HG03045 (cell line): Measurements from ENCODE around the gene RALGAPA1.
"Not testable (repeated sequence)": the region's sequence is repeated elsewhere in the genome, so short reads cannot be mapped to it uniquely, and the experiment has no call there.

Source experiments
- ATAC-seq: cut with Tn5 transposase; IDR thresholded peaks from one replicate; pipeline ENCODE4 v1.9.1; 2021; ENCODE audit warnings: mild to moderate bottlenecking, moderate library complexity; ENCODE audit not compliant: unreplicated experiment

RALGAPA1 gene

DNA sequence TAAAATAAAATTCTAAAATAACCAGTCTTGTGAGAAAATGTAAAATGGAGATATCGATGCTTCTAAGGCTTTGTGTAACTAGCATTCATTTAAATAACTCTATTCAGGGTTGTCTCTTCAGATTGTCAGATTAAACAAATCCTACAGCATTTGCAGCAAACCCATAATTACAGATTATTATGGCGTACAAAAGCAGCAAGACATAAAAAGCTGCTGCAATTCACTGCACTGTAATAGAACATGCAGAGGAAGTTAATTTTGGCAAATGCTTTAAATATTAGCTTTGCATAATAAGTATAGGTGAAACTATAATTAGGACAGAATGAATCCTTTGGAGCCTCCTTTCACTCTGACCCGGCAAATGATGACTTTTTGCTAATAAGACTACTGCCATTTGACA lies 176.8 kb downstream of the RALGAPA1 start:
- no peak for ATAC-seq

DNA sequence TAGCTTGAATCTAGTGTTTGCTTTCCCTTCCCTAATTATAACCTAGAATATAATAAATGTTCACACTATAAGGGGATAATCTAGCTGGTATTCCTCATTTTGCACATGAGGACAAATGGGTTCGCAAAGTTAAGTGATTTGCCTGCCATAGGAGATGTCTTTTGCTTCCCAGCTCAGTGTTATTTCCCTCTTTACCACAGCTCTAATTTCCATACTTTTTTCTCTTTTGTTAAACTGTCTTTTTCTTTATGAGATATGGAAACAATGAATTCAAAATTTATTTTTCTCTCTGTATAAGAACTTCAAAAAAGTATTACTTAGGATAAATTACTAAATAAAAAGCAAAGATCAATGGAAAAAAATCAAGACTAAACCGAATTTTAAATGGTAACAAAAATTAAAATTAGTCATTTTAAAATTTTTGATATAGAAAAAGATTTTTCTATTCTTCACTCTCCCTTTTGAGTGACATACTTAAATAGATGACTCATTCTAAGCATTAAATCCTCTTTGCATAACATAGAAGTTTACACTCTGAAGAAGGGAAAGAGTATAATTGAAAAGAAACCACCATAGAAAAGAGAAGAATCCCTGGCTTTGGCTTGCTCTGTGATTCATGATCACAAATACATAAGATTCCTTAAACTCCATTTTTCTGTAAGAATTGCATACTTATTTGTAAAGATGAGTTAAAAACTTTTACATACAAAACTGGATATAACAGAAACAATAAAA lies 177.9 kb downstream of the RALGAPA1 start:
- ATAC-seq: no peak

DNA sequence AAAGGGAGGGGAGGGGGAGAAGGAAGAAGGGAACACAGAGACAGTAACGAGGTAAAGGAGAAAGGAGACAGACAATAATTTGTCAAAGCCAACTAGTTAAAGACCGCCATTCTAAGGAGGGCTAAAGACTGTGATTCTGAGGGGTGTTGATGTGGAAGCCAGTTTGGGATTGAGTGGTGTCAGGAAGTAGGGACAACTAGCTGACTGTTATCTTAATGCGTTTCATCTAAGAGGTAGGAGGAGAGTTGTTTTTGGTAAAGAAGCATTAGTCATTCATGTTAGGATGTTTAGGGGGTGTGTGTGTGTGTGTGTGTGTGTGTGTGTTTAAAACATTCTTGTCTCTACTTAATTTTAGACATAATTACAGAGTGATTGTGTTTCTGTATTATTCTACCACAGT lies 180.1 kb downstream of the RALGAPA1 start:
- no peak for ATAC-seq

DNA sequence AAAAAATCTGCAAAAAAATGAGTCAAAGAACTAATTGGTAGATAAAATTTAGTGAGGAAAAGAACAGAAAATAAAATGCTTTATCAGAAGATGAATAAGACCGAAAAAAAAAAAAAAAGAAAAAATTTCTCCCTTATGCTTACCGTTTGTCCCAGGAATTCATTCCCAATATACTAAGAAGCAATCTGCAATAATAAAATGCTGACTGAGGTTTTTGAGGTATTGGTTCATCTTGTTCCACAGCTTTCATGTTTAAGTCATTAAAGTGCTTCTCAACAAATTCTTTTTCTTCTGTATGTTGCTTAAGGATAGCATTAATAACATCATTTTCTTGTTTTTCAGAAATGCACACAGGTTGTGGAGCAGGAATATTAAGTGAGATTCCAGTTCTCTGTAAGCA lies 182.1 kb downstream of the RALGAPA1 start:
- ATAC-seq: not testable (repeated sequence)

DNA sequence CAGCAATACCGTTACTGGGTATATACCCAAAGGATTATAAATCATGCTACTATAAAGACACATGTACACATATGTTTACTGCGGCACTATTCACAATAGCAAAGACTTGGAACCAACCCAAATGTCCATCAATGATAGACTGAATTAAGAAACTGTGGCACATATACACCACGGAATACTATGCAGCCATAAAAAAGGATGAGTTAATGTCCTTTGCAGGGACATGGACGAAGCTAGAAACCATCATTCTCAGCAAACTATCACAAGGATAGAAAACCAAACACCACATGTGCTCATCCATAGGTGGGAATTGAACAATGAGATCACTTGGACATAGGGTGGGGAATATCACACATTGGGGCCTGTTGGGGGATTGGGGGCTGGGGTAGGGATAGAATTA lies 187.1 kb downstream of the RALGAPA1 start:
- not testable (repeated sequence) for ATAC-seq

DNA sequence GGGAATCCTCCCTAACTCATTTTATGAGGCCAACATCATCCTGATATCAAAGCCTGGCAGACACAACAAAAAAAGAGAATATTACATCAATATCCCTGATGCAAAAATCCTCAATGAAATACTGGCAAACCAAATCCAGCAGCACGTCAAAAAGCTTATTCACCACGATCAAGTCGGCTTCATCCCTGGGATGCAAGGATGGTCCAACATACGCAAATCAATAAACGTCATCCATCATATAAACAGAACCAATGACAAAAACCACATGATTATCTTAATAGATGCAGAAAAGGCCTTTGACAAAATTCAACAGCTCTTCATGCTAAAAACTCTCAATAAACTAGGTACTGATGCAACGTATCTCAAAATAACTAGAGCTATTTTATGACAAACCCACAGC lies 189.1 kb downstream of the RALGAPA1 start:
- not testable (repeated sequence) for ATAC-seq

DNA sequence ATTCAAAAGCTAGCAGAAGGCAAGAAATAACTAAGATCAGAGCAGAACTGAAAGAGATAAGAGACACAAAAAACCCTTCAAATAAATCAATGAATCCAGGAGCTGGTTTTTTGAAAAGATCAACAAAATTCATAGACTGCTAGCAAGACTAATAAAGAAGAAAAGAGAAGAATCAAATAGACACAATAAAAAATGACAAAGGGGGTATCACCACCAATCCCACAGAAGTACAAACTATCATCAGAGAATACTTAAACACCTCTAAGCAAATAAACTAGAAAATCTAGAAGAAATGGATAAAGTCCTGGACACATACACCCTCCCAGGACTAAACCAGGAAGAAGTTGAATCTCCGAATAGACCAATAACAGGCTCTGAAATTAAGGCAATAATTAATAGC lies 189.6 kb downstream of the RALGAPA1 start:
- not testable (repeated sequence) for ATAC-seq

DNA sequence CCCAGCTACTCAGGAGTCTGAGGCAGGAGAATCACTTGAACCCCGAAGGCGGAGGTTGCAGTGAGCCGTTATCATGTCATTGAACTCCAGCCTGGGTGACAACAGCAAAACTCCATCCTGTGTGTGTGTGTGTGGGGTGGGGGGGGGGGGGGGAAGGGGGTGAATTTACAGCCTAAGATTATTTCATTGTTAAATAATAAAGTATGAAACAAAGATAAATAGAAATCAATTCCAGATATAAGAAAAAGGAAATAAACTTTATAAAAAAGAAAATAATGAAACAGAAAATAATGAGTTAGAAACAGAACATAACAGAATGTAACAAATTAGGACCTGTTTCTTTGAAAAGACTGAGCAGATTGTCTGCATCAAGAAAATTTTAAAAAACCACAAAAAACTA lies 191.6 kb downstream of the RALGAPA1 start:
- ATAC-seq: no peak

DNA sequence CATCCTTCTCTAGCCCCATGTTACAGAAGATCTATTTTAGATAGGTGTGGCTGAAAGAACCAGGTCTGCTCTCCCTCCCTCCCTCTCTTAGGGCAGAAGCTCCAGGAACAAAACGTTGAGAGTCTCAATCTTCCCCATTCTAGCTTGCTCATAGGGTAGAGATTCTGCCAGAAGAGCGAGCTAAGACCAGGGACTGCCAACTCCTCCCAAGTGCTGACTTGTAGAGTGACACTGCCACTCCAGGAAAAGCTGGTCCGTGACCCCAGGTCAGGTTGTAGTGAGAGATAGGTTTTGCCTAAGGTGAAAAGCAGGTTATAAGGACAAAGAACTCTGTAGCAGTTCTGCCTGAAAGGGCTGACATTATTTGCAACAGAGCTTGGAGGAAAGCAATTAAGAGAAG lies 201.7 kb downstream of the RALGAPA1 start:
- no peak for ATAC-seq

DNA sequence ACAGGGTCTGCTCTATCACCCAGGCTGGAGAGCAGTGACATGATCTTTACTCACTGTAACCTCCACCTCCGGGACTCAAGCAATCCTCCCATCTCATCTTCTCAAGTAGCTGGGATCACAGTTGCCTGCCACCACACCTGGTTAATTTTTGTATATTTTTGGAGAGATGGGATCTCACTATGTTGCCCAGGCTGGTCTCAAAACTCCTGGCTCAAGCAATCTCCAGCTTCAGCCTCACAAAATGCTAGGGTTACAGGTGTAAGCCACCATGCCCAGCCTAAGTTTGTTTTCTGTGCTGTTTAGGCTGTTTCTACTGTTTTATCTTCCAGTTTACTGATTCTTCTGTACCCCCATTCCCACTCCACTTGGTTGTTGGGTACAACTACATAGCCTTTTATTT lies 208.8 kb downstream of the RALGAPA1 start:
- no peak for ATAC-seq

DNA sequence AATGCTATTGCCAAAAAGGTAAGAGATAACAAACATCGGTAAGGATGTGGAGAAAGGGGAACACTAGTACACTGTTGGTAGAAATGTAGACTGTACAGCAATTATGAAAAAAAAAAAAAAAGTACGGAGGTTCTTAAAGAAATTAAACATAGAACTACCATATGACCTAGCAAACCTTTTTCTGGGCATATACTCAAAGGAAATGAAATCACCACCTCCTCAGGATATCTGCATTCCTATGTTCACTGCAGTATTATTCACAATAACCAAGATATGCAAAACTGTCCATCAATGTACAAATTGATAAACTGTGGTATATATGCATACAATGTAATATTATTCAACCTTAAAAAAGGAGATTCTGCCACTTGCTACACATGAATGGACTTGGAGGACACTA lies 214.5 kb downstream of the RALGAPA1 start:
- ATAC-seq: no peak

DNA sequence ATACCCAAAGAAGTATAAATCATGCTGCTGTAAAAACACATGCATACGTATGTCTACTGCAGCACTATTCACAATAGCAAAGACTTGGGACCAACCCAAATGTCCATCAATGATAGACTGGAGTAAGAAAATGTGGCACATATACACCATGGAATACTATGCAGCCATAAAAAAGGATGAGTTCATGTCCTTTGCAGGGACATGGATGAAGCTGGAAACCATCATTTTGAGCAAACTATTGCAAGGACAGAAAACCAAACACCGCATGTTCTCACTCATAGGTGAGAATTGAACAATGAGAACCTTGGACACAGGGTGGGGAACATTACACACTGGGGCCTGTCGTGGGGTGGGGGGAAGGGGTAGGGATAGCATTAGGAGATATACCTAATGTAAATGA lies 221.7 kb downstream of the RALGAPA1 start:
- ATAC-seq: not testable (repeated sequence)

DNA sequence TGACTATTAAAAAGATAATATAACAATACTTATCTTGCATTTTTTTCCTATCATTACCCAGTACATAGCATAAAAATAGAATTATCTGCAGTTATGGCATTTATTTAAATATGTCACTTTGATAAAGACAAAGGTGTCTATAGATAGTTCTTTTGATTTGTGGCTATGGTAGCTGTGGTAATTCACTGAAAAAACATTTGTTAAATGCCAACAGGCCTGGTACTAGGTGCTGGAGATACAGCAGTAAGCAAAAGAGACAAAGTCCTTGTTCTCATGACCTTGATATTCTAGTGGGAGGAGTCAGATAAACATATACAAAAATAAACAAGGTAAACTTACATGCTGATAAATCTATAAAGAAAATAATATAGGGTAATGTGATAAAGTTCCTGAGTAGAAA lies 230.5 kb downstream of the RALGAPA1 start:
- ATAC-seq: no peak

DNA sequence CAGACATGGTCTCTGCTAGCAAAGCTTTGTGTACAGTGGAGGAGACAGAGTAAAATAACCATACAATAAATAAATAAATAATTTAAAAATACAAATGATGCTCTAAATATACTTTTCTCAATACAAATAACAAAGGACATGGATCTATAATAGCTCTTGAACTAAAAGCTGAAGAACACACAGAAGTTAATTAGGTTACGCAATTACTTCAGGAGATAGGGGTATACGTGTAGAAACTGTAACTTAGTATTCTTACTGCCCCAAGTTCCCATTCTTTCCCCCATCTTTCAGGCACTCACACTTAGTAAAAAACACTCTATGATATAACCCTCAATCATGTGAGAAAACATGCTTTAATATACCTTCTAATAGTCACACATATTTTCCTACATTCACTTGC lies 231.0 kb downstream of the RALGAPA1 start:
- no peak for ATAC-seq

DNA sequence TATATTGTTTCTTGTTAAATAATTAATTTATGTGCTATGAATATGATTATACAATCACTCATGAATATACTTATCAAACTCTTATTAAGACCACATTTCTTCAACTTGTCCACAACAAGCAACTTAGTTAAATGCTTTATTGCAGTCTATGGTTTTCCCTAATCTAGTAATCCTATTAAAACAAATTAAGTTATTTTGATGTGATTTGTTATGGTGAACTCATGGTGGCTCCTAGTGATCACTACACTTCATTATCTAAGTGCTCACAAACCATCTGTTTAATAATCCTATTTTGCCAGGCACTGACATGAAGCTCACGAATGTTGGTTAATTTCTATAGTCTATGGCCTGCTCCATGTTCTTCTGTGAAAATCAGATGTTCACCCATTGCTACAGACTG lies 232.2 kb downstream of the RALGAPA1 start:
- no peak for ATAC-seq

DNA sequence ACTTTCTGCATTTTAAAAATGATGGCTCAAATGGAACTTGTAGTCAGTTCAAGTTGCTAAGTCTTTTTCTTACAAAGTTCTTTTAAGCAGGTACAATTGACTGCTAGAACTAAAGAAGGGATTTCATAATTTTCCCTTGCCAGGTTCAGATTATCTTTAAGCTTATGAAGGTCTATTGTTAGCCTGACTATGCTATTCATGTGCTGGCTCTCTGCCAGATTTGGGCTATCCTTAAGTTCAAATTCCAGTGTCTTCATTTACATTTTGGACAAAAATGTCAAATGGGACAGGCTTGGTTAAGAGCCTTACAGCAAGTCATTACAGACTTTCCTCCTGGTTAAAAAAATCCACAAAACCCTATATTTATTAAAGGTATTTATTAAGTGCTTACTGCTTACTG lies 232.8 kb downstream of the RALGAPA1 start:
- ATAC-seq: no peak

DNA sequence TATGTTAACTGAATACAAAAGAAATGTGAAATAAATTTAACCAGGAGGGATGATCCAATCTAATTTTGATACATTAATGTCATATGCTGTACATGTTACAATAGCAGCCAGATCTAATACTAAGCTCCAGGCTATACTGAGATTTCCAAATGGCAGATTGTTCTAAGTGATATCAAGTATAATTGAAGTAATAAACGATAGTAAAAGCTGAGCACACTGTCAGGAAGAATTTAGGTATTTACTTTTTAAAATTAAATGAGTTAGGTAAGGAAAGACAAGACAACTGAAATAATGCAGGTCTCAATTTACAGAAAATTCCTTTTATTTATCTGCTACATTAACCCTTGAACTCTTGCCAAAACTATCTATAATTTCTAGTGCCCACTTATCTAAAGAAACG lies 235.2 kb downstream of the RALGAPA1 start:
- ATAC-seq: no peak

DNA sequence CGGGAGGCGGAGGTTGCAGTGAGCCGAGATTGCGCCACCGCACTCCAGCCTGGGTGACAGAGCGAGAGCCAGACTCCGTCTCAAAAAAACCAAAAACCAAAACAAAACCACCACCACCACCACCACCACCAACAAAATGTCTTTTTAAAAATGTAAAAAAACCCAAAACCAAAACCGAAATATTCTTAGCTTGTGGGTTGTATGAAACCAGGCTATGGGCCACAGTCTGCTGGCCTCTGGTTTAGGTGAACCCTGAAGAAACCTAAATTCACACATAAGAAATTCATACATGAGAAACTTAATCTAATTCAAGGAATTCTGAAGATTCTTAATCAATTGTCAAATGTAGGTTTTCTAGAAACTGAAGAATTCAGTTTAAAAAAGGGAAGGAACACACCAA lies 237.5 kb downstream of the RALGAPA1 start:
- no peak for ATAC-seq

DNA sequence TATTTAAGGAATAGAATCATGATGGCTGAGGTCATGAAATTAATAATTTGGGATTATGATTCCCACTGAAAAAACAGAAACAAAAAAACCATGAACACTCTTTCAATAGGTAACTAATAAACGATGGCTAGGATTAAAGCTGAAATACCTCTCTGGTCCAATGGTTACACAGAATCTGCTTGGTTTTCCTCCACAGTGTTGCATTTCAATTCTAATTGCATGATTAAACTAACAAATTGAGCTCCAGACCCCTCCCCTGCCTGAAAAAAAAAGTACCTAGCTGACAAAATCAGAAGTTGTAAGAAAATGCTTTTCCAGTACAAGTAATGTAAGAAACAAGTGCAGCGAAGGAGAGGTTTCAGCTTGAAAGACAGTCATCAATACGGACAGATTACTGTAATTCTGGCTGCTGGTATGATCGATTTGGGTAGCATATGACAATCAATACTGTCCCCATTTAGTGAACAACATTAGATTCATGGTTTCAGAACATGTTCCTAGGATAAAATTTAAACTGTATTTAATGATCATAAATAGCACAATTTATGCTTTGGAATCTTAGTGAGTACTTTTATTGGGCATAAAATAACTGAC lies 243.1 kb downstream of the RALGAPA1 start:
- ATAC-seq: no peak

DNA sequence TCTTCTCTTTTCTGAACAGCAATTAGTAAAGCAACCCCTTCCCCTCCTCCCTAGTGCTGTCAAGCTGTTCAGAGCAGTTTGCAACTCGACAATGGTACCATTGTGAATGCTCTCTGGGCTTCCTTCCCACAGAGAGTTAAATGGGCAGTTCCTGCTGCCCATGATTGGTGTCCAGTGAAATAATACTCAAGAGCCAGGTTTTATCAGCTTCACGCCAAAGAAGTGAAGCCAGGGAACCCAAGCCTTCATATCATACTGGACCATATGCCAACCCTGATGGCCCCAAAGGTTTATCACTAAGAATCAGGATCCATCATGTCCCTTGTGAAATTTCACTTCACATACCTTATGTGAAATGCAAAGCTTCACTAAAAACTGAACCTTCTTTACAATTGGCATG lies 250.4 kb downstream of the RALGAPA1 start:
- no peak for ATAC-seq

DNA sequence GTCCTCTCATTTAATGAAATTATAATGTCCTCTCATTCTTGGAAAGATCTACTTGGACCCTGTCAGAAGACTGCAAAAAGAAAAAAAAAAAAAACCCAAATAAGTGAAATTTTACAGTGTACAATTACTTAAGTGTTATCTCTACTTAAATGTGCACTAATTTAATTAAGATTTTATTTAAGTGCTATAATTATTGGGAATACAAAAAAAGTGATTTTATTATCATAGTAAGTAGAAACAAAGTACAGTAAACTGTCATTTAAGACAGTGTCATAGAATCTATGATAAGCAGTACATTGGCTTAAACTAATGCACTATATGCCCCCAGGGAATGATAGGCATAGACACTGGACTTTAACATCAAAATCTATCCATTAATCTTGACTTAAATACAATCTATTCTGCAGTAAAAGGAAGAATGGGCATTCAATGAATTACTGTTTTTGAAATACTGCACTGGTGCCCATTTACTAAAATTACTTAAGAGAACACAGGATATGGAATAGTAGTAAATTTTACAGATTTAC lies 251.8 kb downstream of the RALGAPA1 start:
- no peak for ATAC-seq

DNA sequence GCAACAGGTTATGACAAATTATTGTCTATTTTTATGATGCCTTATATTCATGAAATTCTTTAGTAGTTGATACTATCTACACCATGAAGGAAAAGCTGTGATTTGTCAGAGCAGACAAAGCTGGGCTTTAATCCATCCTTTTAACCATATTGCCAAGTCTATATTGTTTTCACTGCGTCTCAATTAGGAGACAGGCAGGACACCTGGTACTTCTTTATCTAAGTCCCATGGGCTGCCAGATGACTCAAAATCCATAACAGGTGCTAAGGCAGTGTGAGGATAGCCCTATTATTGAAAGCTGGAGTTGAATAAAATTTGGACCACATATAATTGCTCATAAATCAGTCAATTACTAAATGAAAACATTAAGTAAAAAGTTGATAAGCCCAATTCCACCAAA lies 252.5 kb downstream of the RALGAPA1 start:
- ATAC-seq: no peak

DNA sequence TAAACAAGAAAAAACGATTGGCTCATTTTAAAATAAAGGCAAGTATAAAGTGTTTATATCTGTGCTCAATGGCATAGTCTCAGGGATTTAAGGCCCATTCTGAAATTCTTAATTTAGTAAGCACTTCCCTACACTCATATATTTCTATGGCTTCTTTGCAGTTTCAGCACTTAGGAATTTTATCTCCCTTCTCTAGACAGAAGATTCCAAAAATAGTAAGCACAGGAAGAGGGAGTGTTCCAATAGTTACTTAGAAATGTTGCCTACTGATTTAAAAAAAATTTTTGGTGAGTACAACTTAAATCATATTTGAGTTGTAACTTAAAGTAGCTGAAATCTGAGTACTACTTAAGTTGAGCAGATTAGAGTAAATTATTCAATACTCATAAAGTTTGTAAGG lies 255.3 kb downstream of the RALGAPA1 start:
- ATAC-seq: no peak
